Activated naive CD8-positive, alpha-beta T cell treated with anti-CD3 and anti-CD28 coated beads, Interleukin-2, amount 10 ng/mL, durations not matched to agents 7 days and 5 days (primary cell): ENCODE results near the gene NPAT. TPM values are rescaled to one million over a fixed set of nuclear protein-coding genes. Genes with fewer than 3 reads are reported as not detected.

Experiments used
- ATAC-seq: fragments of 150-1000 bp; cut with Tn5 transposase; one replicate; pipeline ENCODE4 v1.10.0; 2021; ENCODE audit warnings: low read depth, moderate library complexity
- POLR2A ChIA-PET: fragments of 350-600 bp; sonication (Branson Sonifier 250); formaldehyde crosslinking; loops from one replicate; lab custom pipeline; 2021; ENCODE audit warnings: antibody characterized with exemption; lab: Charles Lee
- DNase-seq: peaks from one replicate; pipeline ENCODE4 v3.0.0; 2021
- H3K27ac Mint-ChIP-seq: one replicate; pipeline ENCODE4 v1.8.0; 2022; ENCODE audit warnings: mild to moderate bottlenecking, mixed read lengths
- H3K27me3 Mint-ChIP-seq: one replicate; pipeline ENCODE4 v1.8.0; 2022; ENCODE audit warnings: mild to moderate bottlenecking, moderate library complexity, mixed read lengths
- H3K36me3 Mint-ChIP-seq: one replicate; pipeline ENCODE4 v1.8.0; 2021; ENCODE audit warnings: mild to moderate bottlenecking, mixed read lengths
- H3K4me1 Mint-ChIP-seq: one replicate; pipeline ENCODE4 v1.8.0; 2021; ENCODE audit warnings: mixed read lengths
- H3K4me3 Mint-ChIP-seq: one replicate; pipeline ENCODE4 v1.8.0; 2022; ENCODE audit warnings: mild to moderate bottlenecking, moderate library complexity, mixed read lengths
- H3K9me3 Mint-ChIP-seq: one replicate; pipeline ENCODE4 v1.8.0; 2021; ENCODE audit warnings: mixed read lengths
- total RNA-seq, 2 experiments: library from RNA; stranded (reverse); gene quantifications; one replicate each; pipeline ENCODE4 v1.2.3, GENCODE V29; 2021

The NPAT gene
- 10 to 100 TPM; 57.6 to 58.0 TPM for total RNA-seq

DNA sequence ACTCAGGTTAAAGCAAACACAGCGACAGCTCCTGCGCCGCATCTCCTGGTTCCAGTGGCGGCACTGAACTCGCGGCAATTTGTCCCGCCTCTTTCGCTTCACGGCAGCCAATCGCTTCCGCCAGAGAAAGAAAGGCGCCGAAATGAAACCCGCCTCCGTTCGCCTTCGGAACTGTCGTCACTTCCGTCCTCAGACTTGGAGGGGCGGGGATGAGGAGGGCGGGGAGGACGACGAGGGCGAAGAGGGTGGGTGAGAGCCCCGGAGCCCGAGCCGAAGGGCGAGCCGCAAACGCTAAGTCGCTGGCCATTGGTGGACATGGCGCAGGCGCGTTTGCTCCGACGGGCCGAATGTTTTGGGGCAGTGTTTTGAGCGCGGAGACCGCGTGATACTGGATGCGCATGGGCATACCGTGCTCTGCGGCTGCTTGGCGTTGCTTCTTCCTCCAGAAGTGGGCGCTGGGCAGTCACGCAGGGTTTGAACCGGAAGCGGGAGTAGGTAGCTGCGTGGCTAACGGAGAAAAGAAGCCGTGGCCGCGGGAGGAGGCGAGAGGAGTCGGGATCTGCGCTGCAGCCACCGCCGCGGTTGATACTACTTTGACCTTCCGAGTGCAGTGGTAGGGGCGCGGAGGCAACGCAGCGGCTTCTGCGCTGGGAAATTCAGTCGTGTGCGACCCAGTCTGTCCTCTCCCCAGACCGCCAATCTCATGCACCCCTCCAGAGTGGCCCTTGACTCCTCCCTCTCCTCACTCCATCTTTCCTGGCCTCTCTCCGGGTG, at the start of gene NPAT, which contains the start of gene ATM:
TSS of gene NPAT (minus strand) at position 65 of the 774 bp plus-strand sequence. CDS start 102 bp downstream, outside the sequence.
TSS of gene ATM (plus strand) at position 494 of the 774 bp plus-strand sequence. CDS start 4,558 bp downstream, outside the sequence.
- H3K9me3 Mint-ChIP-seq: no peaks in the 10 kb centered on the region
- H3K4me3 Mint-ChIP-seq: no peak within 1 kb of the TSS
- H3K27ac Mint-ChIP-seq: no peak within 1 kb of the TSS
- peaks cover 30% of the 10 kb centered on the region for H3K4me1 Mint-ChIP-seq
- POLR2A ChIA-PET: interaction anchor here (0.7 to 11.5 kb wide), 14 partner anchors 14 to 442 kb away, joined by 3 to 489 read pairs (median 5); partner anchors contain the start of genes C11orf65, CUL5, DDX10 and POGLUT3
- no peaks in the 10 kb centered on the region for H3K27me3 Mint-ChIP-seq
- DNase-seq (peak; percentile 95), ATAC-seq (peak; percentile 86)
- peaks cover 33% of the 10 kb centered on the region for H3K36me3 Mint-ChIP-seq

DNA sequence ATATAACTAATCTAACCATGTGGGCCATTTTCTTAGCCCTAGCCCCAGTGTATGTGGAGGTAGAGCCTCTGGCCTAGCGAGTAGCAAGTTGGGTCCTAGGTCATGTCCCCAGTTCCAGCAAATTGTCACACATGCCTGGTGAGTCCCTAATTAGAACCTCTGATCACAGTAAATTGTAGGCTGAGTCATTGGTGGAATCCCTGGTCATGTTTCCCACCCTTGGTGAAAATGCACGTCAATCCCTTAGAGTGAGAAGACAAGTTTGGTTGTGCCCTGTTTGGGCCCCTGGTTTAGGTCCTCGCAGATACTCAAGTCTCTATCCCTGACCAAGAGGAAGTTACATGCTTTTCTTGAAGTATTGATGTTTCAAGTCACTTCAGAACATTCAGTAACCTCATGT, 47.1 kb upstream of the NPAT start:
- Mint-ChIP-seq H3K9me3 (peaks cover 12% of the 10 kb centered on the region), H3K27me3 (no peaks in the 10 kb centered on the region), H3K36me3 (peaks cover 64% of the 10 kb centered on the region), H3K27ac (no peak overlapping the region), H3K4me1 (peaks cover 6% of the 10 kb centered on the region), H3K4me3 (no peak overlapping the region)
- POLR2A ChIA-PET: no interaction called here
- ATAC-seq (no peak), DNase-seq (no peak)

DNA sequence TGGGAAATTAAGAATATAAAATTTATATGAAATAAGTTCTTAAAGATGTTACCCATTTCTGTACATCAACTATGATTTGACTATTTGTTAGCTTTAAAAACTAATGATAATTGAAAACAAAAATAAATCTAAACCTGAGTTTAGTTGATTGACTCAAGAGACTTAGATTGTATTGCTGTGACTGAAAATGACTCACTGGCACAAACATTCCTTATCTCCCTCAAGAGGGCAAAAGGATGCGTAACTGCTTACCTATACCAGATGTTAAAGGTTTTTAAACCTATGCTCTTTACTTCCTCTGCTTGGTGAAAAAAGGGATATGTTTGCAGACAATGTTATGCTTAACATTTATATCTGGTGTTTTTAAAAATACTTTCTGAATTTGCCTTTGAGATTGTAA, 30.7 kb upstream of the NPAT start:
- Mint-ChIP-seq H3K27ac (no peak overlapping the region), H3K27me3 (no peaks in the 10 kb centered on the region), H3K4me1 (peaks cover 9% of the 10 kb centered on the region), H3K4me3 (no peak overlapping the region), H3K36me3 (peaks cover 57% of the 10 kb centered on the region), H3K9me3 (peaks cover 1% of the 10 kb centered on the region)
- POLR2A ChIA-PET: no interaction called here
- DNase-seq: no peak
- ATAC-seq: no peak

DNA sequence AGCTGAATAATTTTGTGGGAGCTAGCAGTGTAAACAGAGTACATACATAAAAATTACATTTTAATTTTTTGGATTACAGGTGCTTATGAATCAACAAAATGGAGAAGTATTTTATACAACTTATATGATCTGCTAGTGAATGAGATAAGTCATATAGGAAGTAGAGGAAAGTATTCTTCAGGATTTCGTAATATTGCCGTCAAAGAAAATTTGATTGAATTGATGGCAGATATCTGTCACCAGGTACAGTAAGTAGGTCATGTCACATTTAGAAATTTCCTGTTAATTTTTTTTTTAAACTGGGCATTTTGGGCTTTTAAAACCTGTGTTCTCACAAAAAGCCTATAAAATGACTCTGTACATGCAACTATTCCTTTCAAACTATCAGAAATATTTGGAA, 24.4 kb upstream of the NPAT start:
- no peak for ATAC-seq
- POLR2A ChIA-PET: no interaction called here

DNA sequence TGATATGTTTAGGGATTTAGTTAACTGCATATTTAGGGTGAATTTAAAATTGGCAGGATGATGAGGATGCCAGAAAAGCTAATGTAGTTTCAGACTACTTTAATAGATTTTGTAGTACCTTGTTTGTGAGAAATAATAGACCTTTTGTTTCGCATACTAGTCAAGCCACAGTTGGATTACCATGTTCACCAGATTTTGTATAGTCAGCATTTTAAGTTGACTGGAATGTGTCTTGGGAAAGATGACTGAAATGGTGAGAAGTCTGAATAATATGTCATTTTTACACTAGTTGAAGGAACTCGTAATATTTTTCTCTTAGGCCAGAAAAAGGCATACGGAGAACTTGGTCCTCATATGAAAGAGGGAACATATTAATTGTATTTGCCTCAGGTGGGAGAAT, 23.9 kb upstream of the NPAT start:
- DNase-seq (no peak), ATAC-seq (no peak)
- Mint-ChIP-seq H3K4me1 (peaks cover 32% of the 10 kb centered on the region), H3K27me3 (no peaks in the 10 kb centered on the region), H3K27ac (no peak overlapping the region), H3K4me3 (no peak overlapping the region), H3K9me3 (peaks cover 1% of the 10 kb centered on the region), H3K36me3 (peaks cover 54% of the 10 kb centered on the region)
- POLR2A ChIA-PET: interaction anchor here (1.1 to 1.9 kb wide), 2 partner anchors 23 to 24 kb away, joined by 4 to 6 read pairs; partner anchors contain the start of genes ATM and NPAT

More for the DNA sequence above, 24.4 kb upstream of the NPAT start:
- Mint-ChIP-seq H3K27ac (no peak overlapping the region), H3K4me3 (no peak overlapping the region), H3K27me3 (no peaks in the 10 kb centered on the region), H3K4me1 (peaks cover 26% of the 10 kb centered on the region), H3K9me3 (peaks cover 1% of the 10 kb centered on the region), H3K36me3 (peaks cover 53% of the 10 kb centered on the region)
- DNase-seq: no peak

DNA sequence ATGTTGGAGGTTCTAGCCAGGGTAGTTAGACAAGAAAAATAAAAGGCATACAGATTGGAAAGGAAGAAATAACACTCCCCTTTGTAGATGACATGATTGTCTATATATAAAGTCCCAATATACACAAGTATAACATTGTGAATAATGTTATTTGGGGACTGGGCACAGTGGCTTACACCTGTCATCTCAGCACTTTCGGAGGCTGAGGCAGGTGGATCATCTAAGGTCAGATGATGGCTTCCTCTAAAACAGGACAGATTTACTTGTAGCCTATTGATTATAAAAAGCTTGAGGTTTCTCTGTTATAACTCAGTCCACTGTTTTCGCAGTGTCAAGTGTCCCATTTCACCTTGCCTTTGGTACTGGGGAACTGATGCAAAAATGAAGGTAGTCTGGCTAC, 20.0 kb upstream of the NPAT start:
- H3K4me3 Mint-ChIP-seq: peak overlapping the region; percentile 68
- peak overlapping the region; percentile 86 for H3K27ac Mint-ChIP-seq
- H3K9me3 Mint-ChIP-seq: peaks cover 2% of the 10 kb centered on the region
- H3K27me3 Mint-ChIP-seq: no peaks in the 10 kb centered on the region
- H3K36me3 Mint-ChIP-seq: peaks cover 50% of the 10 kb centered on the region
- DNase-seq (no peak), ATAC-seq (no peak)
- POLR2A ChIA-PET: interaction anchor here (13.4 kb wide), 1 partner anchor 17 kb away, joined by 489 read pairs; the partner anchor contains the start of genes ATM and NPAT
- H3K4me1 Mint-ChIP-seq: peaks cover 45% of the 10 kb centered on the region

DNA sequence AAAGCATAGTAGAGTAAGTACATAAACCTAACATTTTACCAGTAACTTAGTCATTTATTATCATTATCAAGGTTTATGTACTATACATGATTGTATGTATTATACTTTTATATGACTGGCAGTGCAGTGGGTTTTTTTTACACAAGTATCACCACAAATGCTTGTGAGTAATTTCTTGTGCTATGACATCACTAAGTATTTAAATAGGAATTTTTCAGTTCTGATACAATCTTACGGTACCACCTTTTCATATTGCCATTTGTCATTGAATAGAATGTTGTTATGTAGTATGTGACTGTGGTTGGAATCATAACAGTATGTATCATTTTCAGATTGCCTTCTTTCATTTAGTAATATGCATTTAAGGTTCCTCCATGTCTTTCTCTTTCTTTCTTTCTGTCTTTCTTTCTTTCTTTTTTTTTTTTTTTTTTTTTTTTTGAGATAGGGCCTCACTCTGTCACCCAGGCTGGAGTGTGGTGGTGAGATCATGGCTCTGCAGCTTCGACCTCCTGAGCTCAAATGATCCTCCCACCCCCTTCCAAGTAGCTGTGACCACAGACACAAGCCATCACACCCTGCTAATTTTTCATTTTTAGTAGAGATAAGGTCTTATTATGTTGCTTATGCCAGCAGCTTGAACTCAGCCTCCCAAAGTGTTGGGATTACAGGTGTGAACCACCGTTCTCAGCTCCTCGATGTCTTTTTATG, 19.0 kb upstream of the NPAT start:
- H3K4me3 Mint-ChIP-seq: peak overlapping the region; percentile 68
- H3K36me3 Mint-ChIP-seq: peaks cover 48% of the 10 kb centered on the region
- peak overlapping the region; percentile 86 for H3K27ac Mint-ChIP-seq
- DNase-seq: no peak
- POLR2A ChIA-PET: interaction anchor here (0.7 to 13.4 kb wide), 3 partner anchors 16 to 58 kb away, joined by 3 to 489 read pairs (median 4); partner anchors contain the start of genes ATM and NPAT
- H3K9me3 Mint-ChIP-seq: peaks cover 2% of the 10 kb centered on the region
- peak; percentile 60 for ATAC-seq
- H3K27me3 Mint-ChIP-seq: no peaks in the 10 kb centered on the region
- peaks cover 55% of the 10 kb centered on the region for H3K4me1 Mint-ChIP-seq

DNA sequence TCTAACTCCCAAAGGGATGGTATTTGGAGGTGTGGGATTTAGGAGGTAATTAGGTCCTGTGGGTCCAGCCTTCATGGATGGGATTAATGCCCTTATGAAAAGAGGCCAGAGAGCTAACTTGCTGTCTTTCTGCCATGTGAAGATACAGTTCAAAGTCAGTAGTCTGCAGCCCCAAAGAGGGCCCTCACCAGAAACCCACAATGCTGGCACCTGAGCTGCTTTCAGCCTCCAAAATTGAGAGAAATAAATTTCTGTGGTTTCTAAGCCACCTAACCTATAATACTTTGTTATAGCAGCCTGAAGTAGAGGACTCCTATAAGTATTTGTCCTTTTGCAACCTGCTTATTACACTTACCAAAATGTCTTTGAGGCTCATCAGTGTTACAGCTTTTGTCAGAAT, 16.6 kb upstream of the NPAT start:
- H3K4me1 Mint-ChIP-seq: peaks cover 71% of the 10 kb centered on the region
- H3K4me3 Mint-ChIP-seq: peak overlapping the region; percentile 63
- peaks cover 46% of the 10 kb centered on the region for H3K36me3 Mint-ChIP-seq
- H3K9me3 Mint-ChIP-seq: peaks cover 2% of the 10 kb centered on the region
- no peak for DNase-seq
- POLR2A ChIA-PET: interaction anchor here (13.4 kb wide), 1 partner anchor 13 kb away, joined by 489 read pairs; the partner anchor contains the start of genes ATM and NPAT
- peak overlapping the region; percentile 86 for H3K27ac Mint-ChIP-seq
- ATAC-seq: peak; percentile 11
- no peaks in the 10 kb centered on the region for H3K27me3 Mint-ChIP-seq

DNA sequence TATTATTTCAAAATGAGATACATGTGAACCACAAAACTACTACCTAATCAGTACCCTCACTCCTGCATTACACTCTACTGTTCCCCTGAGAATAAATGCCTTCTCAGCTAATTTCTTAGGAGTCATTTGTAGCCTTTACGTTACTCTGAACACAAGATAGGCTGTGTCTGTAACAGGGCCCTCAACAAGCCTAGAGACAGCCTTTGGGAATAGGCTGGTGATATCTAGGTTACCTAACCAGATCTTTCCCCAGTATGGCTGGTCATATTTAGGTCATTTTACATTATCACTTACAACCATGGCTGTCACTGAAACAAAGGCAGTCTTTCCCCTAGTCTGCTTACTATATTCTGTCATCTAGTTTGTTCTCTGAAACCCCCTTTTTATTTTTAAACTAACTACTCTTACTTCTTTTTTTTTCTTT, 14.6 kb upstream of the NPAT start:
- Mint-ChIP-seq H3K9me3 (peaks cover 2% of the 10 kb centered on the region), H3K27ac (peak overlapping the region; percentile 93), H3K36me3 (peaks cover 53% of the 10 kb centered on the region), H3K4me3 (peak overlapping the region; percentile 70), H3K27me3 (no peaks in the 10 kb centered on the region), H3K4me1 (peaks cover 68% of the 10 kb centered on the region)
- POLR2A ChIA-PET: interaction anchor here (0.5 to 13.4 kb wide), 9 partner anchors 11 to 427 kb away, joined by 3 to 489 read pairs (median 3); partner anchors contain the start of genes ATM and NPAT
- DNase-seq (no peak), ATAC-seq (peak; percentile 24)

DNA sequence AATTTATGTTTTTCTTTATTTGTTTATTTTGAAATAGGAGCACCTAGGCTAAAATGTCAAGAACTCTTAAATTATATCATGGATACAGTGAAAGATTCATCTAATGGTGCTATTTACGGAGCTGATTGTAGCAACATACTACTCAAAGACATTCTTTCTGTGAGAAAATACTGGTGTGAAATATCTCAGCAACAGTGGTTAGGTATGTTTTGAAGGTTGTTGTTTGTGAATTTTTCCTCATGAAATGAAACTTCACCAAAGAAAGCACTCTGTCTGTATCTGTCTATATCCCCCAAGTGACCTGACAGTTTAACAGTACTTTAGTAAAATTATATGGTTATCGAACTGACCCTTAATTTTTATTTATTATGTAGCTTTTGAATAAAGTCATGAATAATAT, 13.2 kb upstream of the NPAT start:
- ATAC-seq (no peak), DNase-seq (no peak)
- peak overlapping the region; percentile 70 for H3K4me3 Mint-ChIP-seq
- POLR2A ChIA-PET: interaction anchor here (0.7 to 13.4 kb wide), 3 partner anchors 10 to 62 kb away, joined by 4 to 489 read pairs (median 10); partner anchors contain the start of genes ATM and NPAT
- peaks cover 54% of the 10 kb centered on the region for H3K36me3 Mint-ChIP-seq
- no peaks in the 10 kb centered on the region for H3K27me3 Mint-ChIP-seq
- H3K9me3 Mint-ChIP-seq: peaks cover 2% of the 10 kb centered on the region
- peaks cover 62% of the 10 kb centered on the region for H3K4me1 Mint-ChIP-seq
- H3K27ac Mint-ChIP-seq: peak overlapping the region; percentile 93

DNA sequence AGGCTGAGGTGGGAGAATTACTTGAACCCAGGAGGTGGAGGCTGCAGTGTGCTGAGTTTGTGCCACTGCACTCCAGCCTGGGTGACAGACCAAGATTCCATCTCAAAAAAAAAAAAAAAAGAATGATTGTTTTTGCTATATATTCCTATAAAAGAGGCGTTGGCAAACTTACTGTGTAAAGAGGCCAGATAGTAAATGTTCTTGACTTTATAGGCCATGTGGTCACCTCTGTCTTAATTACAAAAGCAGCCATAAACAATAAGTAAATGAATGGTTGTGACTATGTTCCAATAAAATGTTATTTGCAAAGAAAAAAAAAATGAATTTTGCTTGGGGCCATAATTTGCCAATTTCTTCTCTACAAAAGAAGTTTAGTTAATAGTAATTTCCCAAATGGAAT, 12.8 kb upstream of the NPAT start:
- no peak for DNase-seq
- H3K36me3 Mint-ChIP-seq: peaks cover 53% of the 10 kb centered on the region
- no peak overlapping the region for H3K4me3 Mint-ChIP-seq
- H3K27me3 Mint-ChIP-seq: no peaks in the 10 kb centered on the region
- ATAC-seq: no peak
- H3K27ac Mint-ChIP-seq: peak overlapping the region; percentile 93
- POLR2A ChIA-PET: interaction anchor here (13.4 kb wide), 1 partner anchor 9 kb away, joined by 489 read pairs; the partner anchor contains the start of genes ATM and NPAT
- H3K4me1 Mint-ChIP-seq: peaks cover 63% of the 10 kb centered on the region
- H3K9me3 Mint-ChIP-seq: peaks cover under 1% of the 10 kb centered on the region

DNA sequence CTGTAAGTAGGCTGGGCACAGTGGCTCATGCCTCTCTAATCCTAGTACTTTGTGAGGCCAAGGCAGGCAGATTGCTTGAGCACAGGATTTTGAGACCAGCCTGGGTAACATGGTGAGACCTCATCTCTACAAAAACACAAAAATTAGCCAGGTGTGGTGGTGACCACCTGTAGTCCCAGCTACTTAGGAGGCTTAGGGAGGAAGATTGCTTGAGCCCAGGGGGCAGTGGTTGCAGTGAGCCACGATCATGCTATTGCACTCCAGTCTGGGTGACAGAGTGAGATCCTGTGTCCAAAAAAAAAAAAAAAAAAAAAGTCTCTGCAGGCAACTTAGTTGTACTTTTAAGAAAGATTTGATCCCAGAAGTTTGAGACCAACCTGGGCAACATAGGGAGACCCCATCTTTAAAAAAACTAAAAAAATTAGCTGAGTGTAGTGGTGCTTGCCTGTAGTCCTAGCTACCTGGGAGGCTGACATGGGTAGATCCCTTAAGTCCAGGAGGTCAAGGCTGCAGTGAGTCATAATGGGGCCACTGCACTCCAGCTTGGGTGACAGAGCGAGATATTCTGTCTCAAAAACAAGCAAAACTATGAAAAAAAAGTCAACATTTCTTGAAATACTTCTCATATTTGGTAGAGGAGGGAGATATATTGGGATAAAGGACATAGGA, 11.0 kb upstream of the NPAT start:
- Mint-ChIP-seq H3K27ac (peak overlapping the region; percentile 62), H3K4me1 (peaks cover 62% of the 10 kb centered on the region), H3K27me3 (no peaks in the 10 kb centered on the region), H3K4me3 (no peak overlapping the region), H3K9me3 (no peaks in the 10 kb centered on the region), H3K36me3 (peaks cover 55% of the 10 kb centered on the region)
- POLR2A ChIA-PET: interaction anchor here (13.4 kb wide), 1 partner anchor 8 kb away, joined by 489 read pairs; the partner anchor contains the start of genes ATM and NPAT
- no peak for DNase-seq
- no peak for ATAC-seq
